ENCODE data around the gene PPARGC1A.

PPARGC1A gene

DNA sequence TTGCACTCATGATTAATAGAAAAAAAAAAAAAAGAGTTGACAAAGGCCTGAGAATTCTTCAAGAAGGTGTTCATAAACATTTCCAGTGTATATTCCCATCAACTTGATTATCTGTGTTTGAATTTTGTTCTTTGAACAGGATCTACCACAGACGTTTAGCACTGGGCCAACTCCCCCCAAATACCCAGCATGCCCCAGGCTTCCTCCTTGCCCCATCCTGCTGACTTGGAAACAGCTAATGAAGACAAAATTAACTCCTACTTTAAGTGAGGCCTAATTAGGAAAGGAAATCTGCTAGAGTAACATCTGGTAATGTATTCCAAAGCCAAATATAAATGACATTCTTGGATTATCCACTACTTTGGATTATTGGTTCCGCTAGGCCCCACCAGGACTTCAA lies 52.5 kb downstream of the PPARGC1A start:
- WGBS = 82% methylated on average over 2 of the region's 2 CpGs
- Histone ChIP-seq H3K4me1 (ENCODE audit: insufficient read depth, low read length) (no peaks in the 10 kb centered on the region), H3K9ac (ENCODE audit: low read depth, low read length) (no peak overlapping the region), H3K27me3 (ENCODE audit: insufficient read depth, low read length) (no peaks in the 10 kb centered on the region), H3K36me3 (ENCODE audit: insufficient read depth, low read length) (no peaks in the 10 kb centered on the region), H3K9me3 (ENCODE audit: insufficient read depth, low read depth, low read length) (no peaks in the 10 kb centered on the region), H3K4me3 (ENCODE audit: low read length) (no peak overlapping the region), H3K27ac (ENCODE audit: low read depth, low read length) (no peak overlapping the region)

DNA sequence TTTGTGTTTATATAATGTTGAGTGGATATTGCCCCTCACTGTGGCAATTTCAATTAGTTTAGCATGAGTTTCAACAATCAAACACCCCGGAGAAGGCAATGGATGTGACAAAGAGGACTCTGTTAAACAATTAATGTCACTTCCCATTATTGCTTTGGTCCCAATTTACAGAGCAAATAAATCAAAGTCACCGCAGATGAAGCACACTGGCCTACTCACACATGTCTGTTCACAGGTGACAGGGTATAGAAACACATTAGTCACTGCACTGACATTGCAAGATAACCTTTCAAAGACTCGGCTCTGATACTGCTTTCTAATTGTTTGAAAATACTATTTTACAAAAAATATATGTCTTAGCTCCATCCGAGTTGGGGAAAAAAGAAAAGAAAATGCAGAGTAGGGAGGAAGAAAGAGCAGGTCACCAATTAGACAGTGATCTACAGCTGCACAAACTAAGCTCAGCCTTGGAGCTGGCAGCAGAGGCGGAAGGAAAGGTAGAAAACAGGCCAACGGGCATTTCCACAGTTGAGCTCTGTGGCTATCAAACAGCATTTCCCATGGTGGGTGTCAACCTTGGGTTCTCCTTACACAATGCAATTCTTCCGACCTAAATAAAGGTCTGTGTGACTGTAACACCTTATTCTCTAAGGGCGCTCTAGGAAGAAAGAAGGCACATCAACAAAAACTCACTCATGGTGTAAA lies 53.9 kb downstream of the PPARGC1A start:
- H3K4me1 ChIP-seq (ENCODE audit: insufficient read depth, low read length) = no peaks in the 10 kb centered on the region
- no peaks in the 10 kb centered on the region for H3K36me3 ChIP-seq (ENCODE audit: insufficient read depth, low read length)
- WGBS = 95% methylated on average over 8 of the region's 8 CpGs
- no peak overlapping the region for H3K4me3 ChIP-seq (ENCODE audit: low read length)
- no peaks in the 10 kb centered on the region for H3K9me3 ChIP-seq (ENCODE audit: insufficient read depth, low read depth, low read length)
- no peak overlapping the region for H3K27ac ChIP-seq (ENCODE audit: low read depth, low read length)
- no peaks in the 10 kb centered on the region for H3K27me3 ChIP-seq (ENCODE audit: insufficient read depth, low read length)
- H3K9ac ChIP-seq (ENCODE audit: low read depth, low read length) = no peak overlapping the region

DNA sequence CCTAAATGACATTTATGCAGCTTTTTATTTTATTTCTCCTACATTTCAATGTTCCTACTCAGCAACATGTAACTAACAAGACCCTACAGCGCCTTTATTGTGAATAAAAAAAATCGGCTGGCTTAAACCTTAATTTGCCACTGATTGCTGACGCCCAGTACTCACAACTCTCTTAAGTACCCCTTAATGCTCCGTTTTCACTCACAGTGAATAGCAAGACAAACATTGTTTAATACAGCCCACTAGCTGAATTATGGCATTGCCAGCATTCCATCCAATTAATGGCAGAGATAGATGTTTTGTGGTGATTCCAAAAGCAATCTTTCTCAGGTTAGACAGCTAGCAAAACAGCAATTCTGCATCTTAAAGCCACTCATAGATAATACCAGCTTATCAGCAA lies 61.1 kb downstream of the PPARGC1A start:
- Histone ChIP-seq H3K9me3 (ENCODE audit: insufficient read depth, low read depth, low read length) (no peaks in the 10 kb centered on the region), H3K9ac (ENCODE audit: low read depth, low read length) (no peak overlapping the region), H3K4me3 (ENCODE audit: low read length) (no peak overlapping the region), H3K27me3 (ENCODE audit: insufficient read depth, low read length) (no peaks in the 10 kb centered on the region), H3K27ac (ENCODE audit: low read depth, low read length) (no peak overlapping the region), H3K4me1 (ENCODE audit: insufficient read depth, low read length) (no peaks in the 10 kb centered on the region), H3K36me3 (ENCODE audit: insufficient read depth, low read length) (no peaks in the 10 kb centered on the region)
- 96% methylated on average over 4 of the region's 4 CpGs for WGBS

DNA sequence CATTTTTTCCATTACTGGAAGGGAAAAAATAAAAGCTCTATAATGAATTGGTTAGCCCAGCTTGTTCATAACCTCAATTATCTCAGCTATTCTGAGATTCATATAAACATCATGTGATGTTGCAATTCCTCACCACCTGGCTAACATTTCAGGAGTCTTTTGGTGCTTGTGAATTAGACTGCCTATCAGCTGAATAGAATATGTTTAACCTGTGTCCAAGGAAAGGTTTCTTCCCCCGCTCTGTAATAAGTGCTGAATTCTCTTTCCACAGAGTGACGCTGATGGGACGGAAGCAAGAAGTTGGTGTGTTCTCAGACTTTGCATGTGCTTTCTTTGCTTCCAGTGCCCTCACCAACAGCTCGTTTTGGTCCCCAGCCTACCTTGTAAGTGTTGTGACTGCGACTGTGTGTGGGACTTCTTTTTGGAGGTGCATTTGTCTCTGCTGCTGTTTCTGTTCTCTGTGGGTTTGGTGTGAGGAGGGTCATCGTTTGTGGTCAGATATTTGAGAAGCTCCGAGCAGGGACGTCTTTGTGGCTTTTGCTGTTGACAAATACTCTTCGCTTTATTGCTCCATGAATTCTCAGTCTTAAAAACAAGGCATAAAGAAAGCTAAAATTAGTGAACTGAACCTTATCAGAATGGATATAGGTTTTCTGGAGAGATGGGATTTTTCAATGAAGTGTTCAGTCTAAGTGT lies 61.7 kb downstream of the PPARGC1A start:
- H3K9me3 ChIP-seq (ENCODE audit: insufficient read depth, low read depth, low read length) = no peaks in the 10 kb centered on the region
- H3K36me3 ChIP-seq (ENCODE audit: insufficient read depth, low read length) = no peaks in the 10 kb centered on the region
- H3K4me3 ChIP-seq (ENCODE audit: low read length) = no peak overlapping the region
- WGBS = 92% methylated on average over 9 of the region's 9 CpGs
- H3K4me1 ChIP-seq (ENCODE audit: insufficient read depth, low read length) = no peaks in the 10 kb centered on the region
- no peak overlapping the region for H3K9ac ChIP-seq (ENCODE audit: low read depth, low read length)
- H3K27ac ChIP-seq (ENCODE audit: low read depth, low read length) = no peak overlapping the region
- no peaks in the 10 kb centered on the region for H3K27me3 ChIP-seq (ENCODE audit: insufficient read depth, low read length)

DNA sequence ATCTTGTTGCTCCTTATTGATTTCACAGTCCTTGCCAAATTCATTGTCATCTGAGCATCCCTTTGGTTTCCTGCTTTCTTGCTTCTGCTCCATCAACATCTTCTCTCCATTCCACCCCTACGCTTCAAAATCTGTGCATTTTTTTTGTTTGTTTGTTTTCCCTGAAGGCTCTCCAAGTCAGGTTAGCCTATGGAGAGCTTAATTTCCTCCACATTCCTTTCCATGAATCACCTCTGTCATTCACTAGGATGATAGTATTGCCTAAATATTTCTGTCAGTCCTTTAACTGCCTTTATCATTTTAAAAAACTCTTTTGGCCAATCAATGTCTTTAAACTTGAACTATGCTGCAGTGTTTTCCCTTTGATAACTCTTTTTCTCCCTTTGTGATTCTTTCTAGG lies 67.7 kb downstream of the PPARGC1A start:
- H3K36me3 ChIP-seq (ENCODE audit: insufficient read depth, low read length) = no peaks in the 10 kb centered on the region
- peaks cover 18% of the 10 kb centered on the region for H3K4me1 ChIP-seq (ENCODE audit: insufficient read depth, low read length)
- H3K4me3 ChIP-seq (ENCODE audit: low read length) = no peak overlapping the region
- H3K27me3 ChIP-seq (ENCODE audit: insufficient read depth, low read length) = no peaks in the 10 kb centered on the region
- no peak overlapping the region for H3K9ac ChIP-seq (ENCODE audit: low read depth, low read length)
- no peak overlapping the region; the same call in 1 of the 2 replicates for H3K27ac ChIP-seq (ENCODE audit: low read depth, low read length)
- 83% methylated on average over 1 of the region's 1 CpG for WGBS
- H3K9me3 ChIP-seq (ENCODE audit: insufficient read depth, low read depth, low read length) = no peaks in the 10 kb centered on the region

DNA sequence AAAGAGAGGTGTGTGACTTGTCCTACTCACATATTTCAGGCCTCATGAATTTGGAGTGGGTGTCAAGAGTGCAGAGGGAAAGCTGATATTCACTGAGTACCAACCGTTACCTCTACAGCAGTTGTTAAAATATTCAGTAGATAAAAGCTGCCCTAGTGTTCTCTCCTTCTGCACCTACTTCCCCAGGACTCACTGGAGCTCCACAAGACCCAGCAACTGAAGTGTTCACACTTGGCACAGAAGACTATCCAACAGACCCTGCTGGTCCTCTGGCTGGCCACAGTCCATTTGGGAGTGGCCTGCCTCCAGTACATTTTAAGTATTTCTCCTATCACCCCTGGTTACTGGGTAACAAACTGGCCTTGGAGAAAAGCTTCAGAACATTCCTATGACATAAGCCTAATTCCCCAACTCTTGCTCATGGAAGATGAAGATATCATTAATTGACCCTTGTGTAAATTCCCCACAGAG lies 70.8 kb downstream of the PPARGC1A start:
- Histone ChIP-seq H3K27me3 (ENCODE audit: insufficient read depth, low read length) (no peaks in the 10 kb centered on the region), H3K9me3 (ENCODE audit: insufficient read depth, low read depth, low read length) (no peaks in the 10 kb centered on the region), H3K4me3 (ENCODE audit: low read length) (no peak overlapping the region), H3K27ac (ENCODE audit: low read depth, low read length) (no peak overlapping the region), H3K4me1 (ENCODE audit: insufficient read depth, low read length) (peaks cover 29% of the 10 kb centered on the region), H3K9ac (ENCODE audit: low read depth, low read length) (no peak overlapping the region), H3K36me3 (ENCODE audit: insufficient read depth, low read length) (no peaks in the 10 kb centered on the region)
- WGBS = 100% methylated on average over 1 of the region's 1 CpG

DNA sequence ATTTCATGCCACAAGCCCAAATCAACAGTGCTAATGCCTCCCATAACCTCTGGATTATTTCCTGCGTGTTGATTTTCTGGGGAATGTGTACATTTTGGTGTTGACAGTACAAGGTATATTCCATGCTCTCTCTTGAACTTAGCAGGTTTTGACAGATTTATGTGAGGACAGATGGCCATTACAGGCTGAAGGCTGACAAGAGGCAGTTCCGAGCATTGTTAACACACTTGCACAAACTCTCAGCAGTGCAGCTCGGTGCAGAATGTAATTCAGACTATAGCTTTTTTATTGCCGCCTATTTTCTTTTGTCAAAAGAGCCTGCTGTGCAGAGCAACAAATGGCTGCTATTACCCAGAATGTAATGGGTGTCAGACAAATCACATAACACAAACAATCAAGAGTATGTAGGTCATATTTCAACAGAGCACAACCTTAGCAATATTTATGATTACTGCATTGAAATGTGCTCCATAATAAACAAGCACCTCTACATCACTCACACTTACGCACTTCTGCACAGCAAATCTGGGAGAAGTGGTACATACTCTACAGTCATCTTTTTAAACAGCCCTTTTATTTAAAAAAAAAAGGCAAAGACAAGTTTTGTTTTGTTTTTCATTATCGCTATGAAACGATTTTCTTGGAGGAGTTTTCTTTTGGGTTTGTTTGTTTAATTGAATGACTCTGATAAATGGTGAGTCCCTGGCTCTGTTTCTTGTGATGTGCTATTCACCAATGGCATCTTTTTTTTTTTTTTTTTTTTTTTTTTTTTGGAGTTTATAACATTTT lies 71.6 kb downstream of the PPARGC1A start:
- Histone ChIP-seq H3K36me3 (ENCODE audit: insufficient read depth, low read length) (no peaks in the 10 kb centered on the region), H3K27ac (ENCODE audit: low read depth, low read length) (no peak overlapping the region), H3K4me1 (ENCODE audit: insufficient read depth, low read length) (peaks cover 29% of the 10 kb centered on the region), H3K9me3 (ENCODE audit: insufficient read depth, low read depth, low read length) (no peaks in the 10 kb centered on the region), H3K9ac (ENCODE audit: low read depth, low read length) (no peak overlapping the region), H3K27me3 (ENCODE audit: insufficient read depth, low read length) (no peaks in the 10 kb centered on the region), H3K4me3 (ENCODE audit: low read length) (no peak overlapping the region)
- WGBS = 93% methylated on average over 7 of the region's 7 CpGs

DNA sequence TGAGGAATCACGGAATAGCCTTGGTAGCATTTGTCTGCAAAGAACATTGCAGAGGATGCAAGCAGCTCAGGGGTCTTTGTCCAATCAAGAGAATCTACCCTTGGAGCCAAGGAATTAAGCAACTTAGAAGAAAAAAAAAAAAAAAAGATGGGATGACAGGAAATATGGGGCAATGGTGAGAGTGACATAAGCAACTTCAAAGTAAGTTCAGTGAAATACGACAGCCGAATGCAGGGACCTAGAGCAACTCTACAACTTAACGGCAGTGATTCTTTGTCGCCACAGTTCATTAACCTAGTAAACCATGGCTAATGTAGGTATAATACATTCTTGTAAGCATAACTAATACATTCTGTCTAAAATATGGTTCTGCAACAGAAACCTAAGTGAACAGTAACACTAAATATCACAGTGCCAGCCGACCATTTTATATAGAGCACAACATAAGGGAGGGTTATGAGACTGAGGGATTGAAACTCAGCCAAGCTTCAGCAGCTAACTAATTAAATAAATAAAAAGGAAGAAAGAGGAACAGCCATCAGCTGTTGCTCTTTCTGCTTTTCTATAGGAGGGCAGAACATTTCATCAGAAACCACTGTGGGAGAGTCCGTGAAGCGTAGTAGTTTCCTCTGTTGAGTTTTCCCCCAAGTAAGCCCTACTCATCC lies 74.7 kb downstream of the PPARGC1A start:
- Histone ChIP-seq H3K9ac (ENCODE audit: low read depth, low read length) (no peak overlapping the region), H3K4me3 (ENCODE audit: low read length) (no peak overlapping the region), H3K4me1 (ENCODE audit: insufficient read depth, low read length) (peaks cover 14% of the 10 kb centered on the region; the same call in 1 of the 2 replicates), H3K27ac (ENCODE audit: low read depth, low read length) (no peak overlapping the region), H3K36me3 (ENCODE audit: insufficient read depth, low read length) (no peaks in the 10 kb centered on the region), H3K27me3 (ENCODE audit: insufficient read depth, low read length) (no peaks in the 10 kb centered on the region), H3K9me3 (ENCODE audit: insufficient read depth, low read depth, low read length) (no peaks in the 10 kb centered on the region)
- WGBS = 85% methylated on average over 8 of the region's 8 CpGs

DNA sequence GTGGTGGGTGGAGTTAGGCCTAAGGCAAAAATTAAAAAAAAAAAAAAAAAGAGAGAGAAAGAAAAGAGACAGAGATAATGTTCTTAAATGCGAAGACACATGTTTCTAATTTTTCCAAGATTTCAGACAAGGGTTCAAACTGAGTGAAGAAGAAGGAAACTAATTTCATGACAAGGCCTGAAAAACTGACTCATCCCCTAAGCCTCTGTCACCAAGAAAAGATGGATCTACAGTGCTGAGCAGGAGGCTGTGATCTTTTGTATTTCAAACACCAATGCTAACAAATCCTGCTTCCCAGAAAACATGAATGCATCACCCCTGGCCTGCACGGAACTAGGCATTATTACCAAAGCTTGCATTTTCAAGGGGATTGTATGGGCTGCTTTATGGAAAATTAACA lies 75.3 kb downstream of the PPARGC1A start:
- WGBS = 63% methylated on average over 2 of the region's 2 CpGs
- Histone ChIP-seq H3K27me3 (ENCODE audit: insufficient read depth, low read length) (no peaks in the 10 kb centered on the region), H3K9me3 (ENCODE audit: insufficient read depth, low read depth, low read length) (no peaks in the 10 kb centered on the region), H3K4me1 (ENCODE audit: insufficient read depth, low read length) (peaks cover 11% of the 10 kb centered on the region; the same call in 1 of the 2 replicates), H3K4me3 (ENCODE audit: low read length) (no peak overlapping the region), H3K36me3 (ENCODE audit: insufficient read depth, low read length) (no peaks in the 10 kb centered on the region), H3K27ac (ENCODE audit: low read depth, low read length) (no peak overlapping the region), H3K9ac (ENCODE audit: low read depth, low read length) (no peak overlapping the region)

DNA sequence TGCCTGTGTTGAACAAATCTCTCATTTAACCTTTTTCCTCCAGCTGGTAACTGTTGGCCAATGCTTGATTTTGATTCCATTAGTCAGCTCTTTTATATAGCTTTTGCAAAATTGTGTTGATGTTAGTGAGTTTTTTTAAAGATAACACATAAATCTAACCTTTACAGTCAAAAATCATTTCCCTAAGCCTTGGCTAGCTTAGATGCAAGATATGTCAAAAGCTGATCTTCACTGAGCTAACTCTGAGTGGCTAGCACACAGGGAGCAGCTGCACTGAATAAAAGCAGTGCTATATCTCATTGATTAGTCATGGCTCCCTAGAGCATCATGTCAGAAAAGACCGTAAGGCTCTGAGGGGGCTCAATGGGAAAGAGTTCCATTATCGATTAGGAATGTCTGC lies 78.7 kb downstream of the PPARGC1A start:
- Histone ChIP-seq H3K27me3 (ENCODE audit: insufficient read depth, low read length) (no peaks in the 10 kb centered on the region), H3K36me3 (ENCODE audit: insufficient read depth, low read length) (no peaks in the 10 kb centered on the region), H3K9me3 (ENCODE audit: insufficient read depth, low read depth, low read length) (no peaks in the 10 kb centered on the region), H3K9ac (ENCODE audit: low read depth, low read length) (no peak overlapping the region), H3K4me3 (ENCODE audit: low read length) (no peak overlapping the region), H3K27ac (ENCODE audit: low read depth, low read length) (no peak overlapping the region), H3K4me1 (ENCODE audit: insufficient read depth, low read length) (peaks cover 11% of the 10 kb centered on the region; the same call in 1 of the 2 replicates)
- WGBS = 91% methylated on average over 2 of the region's 2 CpGs

DNA sequence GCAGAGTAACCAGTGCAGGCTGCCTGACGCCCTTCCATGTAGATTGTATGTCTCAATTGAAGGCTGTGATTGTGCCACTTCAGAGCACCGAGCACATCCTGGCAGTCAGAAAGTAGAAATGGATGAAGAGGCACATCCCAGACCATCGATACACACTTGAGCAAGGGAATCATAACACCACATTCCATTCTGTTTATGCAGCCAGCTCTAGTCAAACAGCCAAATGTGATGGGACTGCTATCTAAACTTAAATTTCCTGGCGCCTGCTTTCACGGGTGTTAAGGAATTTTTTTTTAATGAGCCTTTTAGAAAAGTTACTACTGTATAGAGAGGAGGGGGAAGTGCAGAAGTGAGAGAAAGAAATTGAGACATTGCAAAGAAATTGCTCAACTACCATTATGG lies 84.4 kb downstream of the PPARGC1A start:
- no peak overlapping the region for H3K27ac ChIP-seq (ENCODE audit: low read depth, low read length)
- H3K36me3 ChIP-seq (ENCODE audit: insufficient read depth, low read length) = no peaks in the 10 kb centered on the region
- no peaks in the 10 kb centered on the region for H3K4me1 ChIP-seq (ENCODE audit: insufficient read depth, low read length)
- 86% methylated on average over 5 of the region's 5 CpGs for WGBS
- no peak overlapping the region for H3K9ac ChIP-seq (ENCODE audit: low read depth, low read length)
- H3K27me3 ChIP-seq (ENCODE audit: insufficient read depth, low read length) = no peaks in the 10 kb centered on the region
- H3K9me3 ChIP-seq (ENCODE audit: insufficient read depth, low read depth, low read length) = no peaks in the 10 kb centered on the region
- H3K4me3 ChIP-seq (ENCODE audit: low read length) = no peak overlapping the region

Data from HUES64 (cell line).